ENCODE measurements around the gene GALM.
"Not testable (repeated sequence)": the region's sequence is repeated elsewhere in the genome, so short reads cannot be mapped to it uniquely, and the experiment has no call there.

Gene GALM

GRCh38 chr2:38754506-38754905, 88.6 kb downstream of the GALM start:
- in situ Hi-C loops (cut with MboI; ENCODE audit: low sequenced_read_pairs, unreplicated experiment), result no loop called here
- DNase-seq (ENCODE audit: low spot score), result no peak
- TF ChIP-seq CTCF (IDR thresholded peaks at IDR 0.05; ENCODE audit: borderline replicate concordance, control extremely low read depth, extremely low read depth, insufficient read depth, missing control alignments), result no peak

- in situ Hi-C loops (cut with MboI; ENCODE audit: low sequenced_read_pairs, unreplicated experiment), result not testable (repeated sequence)
Measured at GRCh38 chr2:38755891-38756290, 90.0 kb downstream of the GALM start.

GRCh38 chr2:38763228-38763627, 97.3 kb downstream of the GALM start:
- TF ChIP-seq CTCF (IDR thresholded peaks at IDR 0.05; ENCODE audit: borderline replicate concordance, control extremely low read depth, extremely low read depth, insufficient read depth, missing control alignments), result no peak
- in situ Hi-C loops (cut with MboI; ENCODE audit: low sequenced_read_pairs, unreplicated experiment), result no loop called here
- DNase-seq (ENCODE audit: low spot score), result peak; percentile 56

More at GRCh38 chr2:38755891-38756290, 90.0 kb downstream of the GALM start:
- DNase-seq (ENCODE audit: low spot score), result not testable (repeated sequence)

GRCh38 chr2:38763728-38764127, 97.8 kb downstream of the GALM start:
- in situ Hi-C loops (cut with MboI; ENCODE audit: low sequenced_read_pairs, unreplicated experiment), result no loop called here
- TF ChIP-seq CTCF (IDR thresholded peaks at IDR 0.05; ENCODE audit: borderline replicate concordance, control extremely low read depth, extremely low read depth, insufficient read depth, missing control alignments), result no peak
- DNase-seq (ENCODE audit: low spot score), result no peak

GRCh38 chr2:38765149-38765548, 99.2 kb downstream of the GALM start:
- in situ Hi-C loops (cut with MboI; ENCODE audit: low sequenced_read_pairs, unreplicated experiment), result no loop called here
- no peak for DNase-seq (ENCODE audit: low spot score)
- no peak for TF ChIP-seq CTCF (IDR thresholded peaks at IDR 0.05; ENCODE audit: borderline replicate concordance, control extremely low read depth, extremely low read depth, insufficient read depth, missing control alignments)

GRCh38 chr2:38765551-38765950, 99.6 kb downstream of the GALM start:
- in situ Hi-C loops (cut with MboI; ENCODE audit: low sequenced_read_pairs, unreplicated experiment), result no loop called here
- no peak for DNase-seq (ENCODE audit: low spot score)
- no peak for TF ChIP-seq CTCF (IDR thresholded peaks at IDR 0.05; ENCODE audit: borderline replicate concordance, control extremely low read depth, extremely low read depth, insufficient read depth, missing control alignments)

- no peak for DNase-seq (ENCODE audit: low spot score)
- no peak for TF ChIP-seq CTCF (IDR thresholded peaks at IDR 0.05; ENCODE audit: borderline replicate concordance, control extremely low read depth, extremely low read depth, insufficient read depth, missing control alignments)
- in situ Hi-C loops (cut with MboI; ENCODE audit: low sequenced_read_pairs, unreplicated experiment), result no loop called here
Measured at GRCh38 chr2:38771632-38772031, 105.7 kb downstream of the GALM start.
